AG04449 (cell line): Measurements from ENCODE around the gene BLTP3B.
A peak's percentile ranks its signal among the peaks of the same experiment; 100 is the strongest.

Source experiments
- CTCF ChIA-PET: fragments of 350-600 bp; formaldehyde crosslinking; extraction: SDS; loops from one replicate; lab custom pipeline; 2021; ENCODE audit warnings: antibody characterized with exemption; lab: Yijun Ruan, JAX
- POLR2A ChIA-PET: fragments of 400-600, 350-600 bp; formaldehyde crosslinking; extraction: SDS; loops from one replicate; lab custom pipeline; 2020; ENCODE audit warnings: antibody characterized with exemption, inconsistent platforms; lab: Yijun Ruan, JAX
- DNase-seq: peaks from one replicate; pipeline ENCODE4 v3.0.0-alpha.2; 2010; ENCODE audit warnings: low read depth, low spot score
- H3K4me3 ChIP-seq: 2 replicates; pipeline ENCODE4 v1.5.1; 2011; ENCODE audit warnings: low read depth, mild to moderate bottlenecking, control low read depth, low read length
- CTCF ChIP-seq: IDR thresholded peaks from one replicate; pipeline ENCODE4 v1.5.1; 2011; ENCODE audit warnings: mild to moderate bottlenecking, moderate library complexity, low read length, control low read depth, inconsistent platforms; ENCODE audit not compliant: insufficient read depth; ENCODE audit errors: missing control alignments

BLTP3B gene

DNA sequence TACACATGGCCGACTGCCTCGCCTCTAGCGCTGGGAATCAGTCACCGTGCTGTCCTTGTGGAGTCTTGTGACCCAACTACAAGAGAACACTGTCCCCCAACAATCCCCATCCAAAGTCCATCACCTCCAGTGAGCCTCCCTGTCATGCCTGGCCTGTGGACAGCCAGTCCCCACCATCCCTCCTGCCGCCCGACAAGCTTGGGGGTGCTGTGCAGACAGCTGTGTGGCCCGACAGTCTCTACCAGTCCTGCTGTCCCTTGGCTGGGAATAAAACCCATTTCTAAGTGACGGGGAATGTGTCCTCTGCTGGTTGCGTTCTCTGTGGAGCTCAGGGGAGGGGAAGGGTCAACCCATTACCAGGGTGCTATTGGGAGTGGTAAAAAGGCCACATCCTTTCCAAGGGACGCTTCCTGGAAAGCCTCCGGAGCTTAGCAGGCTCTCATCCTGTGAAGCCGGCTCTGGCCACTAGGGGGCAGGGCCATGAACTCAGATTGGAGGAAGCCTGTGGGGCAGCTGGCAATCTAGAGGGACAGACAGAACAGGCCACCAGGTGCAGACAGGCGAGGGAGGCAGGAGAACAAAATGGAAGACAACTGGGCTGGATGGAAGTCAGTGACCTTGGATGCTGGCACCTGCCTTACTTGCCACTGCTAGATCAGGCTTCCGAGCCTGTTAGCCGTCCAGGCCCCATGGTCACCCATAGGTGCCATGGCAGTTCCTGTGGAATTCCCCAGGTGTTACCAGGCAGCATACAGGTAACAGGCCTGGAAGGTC, 12.0 kb upstream of the BLTP3B start:
- ChIA-PET POLR2A (no interaction called here), CTCF (interaction anchor here (0.6 to 4.3 kb wide), 18 partner anchors 10 to 420 kb away, joined by 3 to 52 read pairs (median 4); no protein-coding TSS in a partner anchor)
- no peak for DNase-seq
- H3K4me3 ChIP-seq, result no peak overlapping the region
- peak; percentile 82 for TF ChIP-seq CTCF

GRCh38 chr12:100153131-100153530, 10.5 kb upstream of the BLTP3B start:
- CTCF ChIA-PET, result interaction anchor here (2.9 to 4.3 kb wide), 3 partner anchors 8 to 14 kb away, joined by 16 to 52 read pairs (median 39); no protein-coding TSS in a partner anchor
- POLR2A ChIA-PET, result no interaction called here
- no peak for DNase-seq
- no peak for TF ChIP-seq CTCF
- H3K4me3 ChIP-seq, result no peak overlapping the region

- no peak for TF ChIP-seq CTCF
- ChIA-PET POLR2A (no interaction called here), CTCF (interaction anchor here (1.0 kb wide), 1 partner anchor 11 kb away, joined by 4 read pairs; no protein-coding TSS in a partner anchor)
- DNase-seq, result no peak
- no peak overlapping the region for H3K4me3 ChIP-seq
Measured at GRCh38 chr12:100151769-100152168, 9.1 kb upstream of the BLTP3B start.

DNA sequence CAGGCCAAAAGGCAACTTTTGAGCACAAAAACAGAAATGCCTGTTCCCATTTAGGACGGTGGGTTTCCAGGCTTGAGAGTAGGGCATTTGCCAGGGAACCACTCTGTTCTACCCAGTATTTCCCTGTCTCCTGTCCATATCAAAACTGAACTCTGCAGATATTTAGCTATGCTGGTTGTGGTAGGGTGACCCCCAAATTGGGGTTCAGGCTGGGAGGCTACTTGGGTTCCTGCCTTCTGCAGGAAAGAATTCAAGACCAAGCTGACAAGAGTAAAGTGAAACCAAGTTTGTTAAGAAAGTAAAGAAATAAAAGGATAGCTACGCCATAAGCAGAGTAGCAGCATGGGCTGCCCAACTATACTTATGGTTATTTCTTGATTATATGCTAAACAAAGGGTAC, 3.6 kb upstream of the BLTP3B start:
- H3K4me3 ChIP-seq, result no peak overlapping the region
- POLR2A ChIA-PET, result no interaction called here
- CTCF ChIA-PET, result interaction anchor here (3.8 kb wide), 1 partner anchor 8 kb away, joined by 39 read pairs; no protein-coding TSS in a partner anchor
- DNase-seq, result no peak
- TF ChIP-seq CTCF, result no peak

GRCh38 chr12:100145643-100146042, 3.0 kb upstream of the BLTP3B start:
- no peak overlapping the region for H3K4me3 ChIP-seq
- TF ChIP-seq CTCF, result no peak
- CTCF ChIA-PET, result interaction anchor here (3.8 kb wide), 1 partner anchor 9 kb away, joined by 39 read pairs; no protein-coding TSS in a partner anchor
- no peak for DNase-seq
- POLR2A ChIA-PET, result no interaction called here
